ENCODE data around the gene TTC28.

The TTC28 gene

GRCh38 chr22:28630177-28630574 is 49.5 kb downstream of the TTC28 start:
- no peak overlapping the region for H2AFZ ChIP-seq (ENCODE audit: low read length)

GRCh38 chr22:28629420-28630176 is 50.0 kb downstream of the TTC28 start:
- H4K20me1 ChIP-seq (ENCODE audit: insufficient read depth, low read length, poor library complexity, severe bottlenecking) = no peaks in the 10 kb centered on the region
- H3K4me3 ChIP-seq (ENCODE audit: low read length, poor library complexity, severe bottlenecking) = no peak overlapping the region
- H3K4me2 ChIP-seq (ENCODE audit: low read depth, low read length, poor library complexity, severe bottlenecking) = no peak overlapping the region
- no peaks in the 10 kb centered on the region for H3K79me2 ChIP-seq (ENCODE audit: insufficient read depth, low read length)
- no peaks in the 10 kb centered on the region for H3K36me3 ChIP-seq (ENCODE audit: insufficient read depth, low read length)
- no peaks in the 10 kb centered on the region for H3K9me2 ChIP-seq (replicated peaks; ENCODE audit: low read depth, low read length)
- H2AFZ ChIP-seq (ENCODE audit: low read length) = no peak overlapping the region
- H3F3A ChIP-seq (ENCODE audit: low read depth) = peaks cover 3% of the 10 kb centered on the region; the same call in 1 of the 2 replicates
- no peaks in the 10 kb centered on the region for H3K27me3 ChIP-seq (ENCODE audit: insufficient read depth, low read length, poor library complexity, severe bottlenecking)
- no peaks in the 10 kb centered on the region for H3K9me3 ChIP-seq (ENCODE audit: insufficient read depth, low read depth, low read length)
- H3K4me1 ChIP-seq (ENCODE audit: insufficient read depth, low read length, poor library complexity, severe bottlenecking) = no peaks in the 10 kb centered on the region
- TF ChIP-seq CTCF (conservative IDR thresholded peaks at IDR 0.05; ENCODE audit: low read length) = no peak
- no peak for TF ChIP-seq EZH2phosphoT487 (IDR thresholded peaks at IDR 0.05; ENCODE audit: borderline replicate concordance)
- H3K9ac ChIP-seq (ENCODE audit: low read depth, low read length, poor library complexity, severe bottlenecking) = no peak overlapping the region

More at GRCh38 chr22:28630177-28630574, 49.5 kb downstream of the TTC28 start:
- Histone ChIP-seq H3K9me2 (replicated peaks; ENCODE audit: low read depth, low read length) (no peaks in the 10 kb centered on the region), H3K9ac (ENCODE audit: low read depth, low read length, poor library complexity, severe bottlenecking) (no peak overlapping the region), H3K4me3 (ENCODE audit: low read length, poor library complexity, severe bottlenecking) (no peak overlapping the region), H3K79me2 (ENCODE audit: insufficient read depth, low read length) (no peaks in the 10 kb centered on the region), H3F3A (ENCODE audit: low read depth) (peaks cover 3% of the 10 kb centered on the region; the same call in 1 of the 2 replicates), H3K9me3 (ENCODE audit: insufficient read depth, low read depth, low read length) (no peaks in the 10 kb centered on the region), H3K36me3 (ENCODE audit: insufficient read depth, low read length) (no peaks in the 10 kb centered on the region), H4K20me1 (ENCODE audit: insufficient read depth, low read length, poor library complexity, severe bottlenecking) (no peaks in the 10 kb centered on the region), H3K27me3 (ENCODE audit: insufficient read depth, low read length, poor library complexity, severe bottlenecking) (no peaks in the 10 kb centered on the region), H3K4me2 (ENCODE audit: low read depth, low read length, poor library complexity, severe bottlenecking) (no peak overlapping the region), H3K4me1 (ENCODE audit: insufficient read depth, low read length, poor library complexity, severe bottlenecking) (no peaks in the 10 kb centered on the region)
- TF ChIP-seq CTCF (conservative IDR thresholded peaks at IDR 0.05; ENCODE audit: low read length) = no peak
- no peak for TF ChIP-seq EZH2phosphoT487 (IDR thresholded peaks at IDR 0.05; ENCODE audit: borderline replicate concordance)

GRCh38 chr22:28628766-28629165 is 50.9 kb downstream of the TTC28 start:
- H4K20me1 ChIP-seq (ENCODE audit: insufficient read depth, low read length, poor library complexity, severe bottlenecking) = no peaks in the 10 kb centered on the region
- H3K9ac ChIP-seq (ENCODE audit: low read depth, low read length, poor library complexity, severe bottlenecking) = no peak overlapping the region
- H3K27me3 ChIP-seq (ENCODE audit: insufficient read depth, low read length, poor library complexity, severe bottlenecking) = no peaks in the 10 kb centered on the region
- no peaks in the 10 kb centered on the region for H3K79me2 ChIP-seq (ENCODE audit: insufficient read depth, low read length)
- H3K36me3 ChIP-seq (ENCODE audit: insufficient read depth, low read length) = no peaks in the 10 kb centered on the region
- no peak overlapping the region for H2AFZ ChIP-seq (ENCODE audit: low read length)
- H3K4me1 ChIP-seq (ENCODE audit: insufficient read depth, low read length, poor library complexity, severe bottlenecking) = no peaks in the 10 kb centered on the region
- H3F3A ChIP-seq (ENCODE audit: low read depth) = peaks cover 3% of the 10 kb centered on the region; the same call in 1 of the 2 replicates
- no peak overlapping the region for H3K4me2 ChIP-seq (ENCODE audit: low read depth, low read length, poor library complexity, severe bottlenecking)
- H3K9me3 ChIP-seq (ENCODE audit: insufficient read depth, low read depth, low read length) = no peaks in the 10 kb centered on the region
- H3K4me3 ChIP-seq (ENCODE audit: low read length, poor library complexity, severe bottlenecking) = no peak overlapping the region
- no peaks in the 10 kb centered on the region for H3K9me2 ChIP-seq (replicated peaks; ENCODE audit: low read depth, low read length)
- no peak for TF ChIP-seq EZH2phosphoT487 (IDR thresholded peaks at IDR 0.05; ENCODE audit: borderline replicate concordance)
- no peak for TF ChIP-seq CTCF (conservative IDR thresholded peaks at IDR 0.05; ENCODE audit: low read length)

Measured in Loucy (cell line).